ENCODE measurements around the gene PARP1. TPM values are rescaled to one million over a fixed set of nuclear protein-coding genes. Genes with fewer than 3 reads are reported as not detected.

The PARP1 gene
- total RNA-seq, 1 experiment from 2014 or later, result 376 TPM

DNA sequence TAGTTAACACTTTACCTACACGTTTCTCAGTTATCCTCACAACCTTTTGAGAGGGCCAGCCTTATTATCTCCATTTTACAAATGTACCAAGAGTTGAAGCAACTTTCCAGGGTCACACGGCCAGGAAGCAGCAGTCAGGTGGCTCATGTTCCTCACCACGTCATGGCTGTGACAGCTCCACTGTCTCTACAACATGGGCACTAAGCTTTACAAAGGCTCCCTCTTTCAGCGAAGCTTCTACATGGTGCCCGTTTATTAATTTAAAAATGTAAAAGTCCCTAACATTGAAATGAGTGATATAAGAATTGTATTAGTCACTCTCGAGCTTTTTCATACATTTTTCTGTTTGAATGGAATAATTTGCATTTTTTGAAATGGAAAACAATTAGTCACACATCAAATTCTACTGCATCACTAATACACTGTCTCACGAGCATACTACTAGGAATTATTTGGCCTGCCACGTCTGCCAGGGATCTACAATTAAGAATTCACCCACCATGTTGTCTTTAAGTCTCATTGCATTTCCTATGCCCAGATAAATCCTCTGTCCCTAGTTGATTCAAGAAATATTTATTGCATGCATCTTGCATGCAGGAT lies 70.5 kb downstream of the PARP1 start (continued):
- TF ChIP-seq, protein P1, sequence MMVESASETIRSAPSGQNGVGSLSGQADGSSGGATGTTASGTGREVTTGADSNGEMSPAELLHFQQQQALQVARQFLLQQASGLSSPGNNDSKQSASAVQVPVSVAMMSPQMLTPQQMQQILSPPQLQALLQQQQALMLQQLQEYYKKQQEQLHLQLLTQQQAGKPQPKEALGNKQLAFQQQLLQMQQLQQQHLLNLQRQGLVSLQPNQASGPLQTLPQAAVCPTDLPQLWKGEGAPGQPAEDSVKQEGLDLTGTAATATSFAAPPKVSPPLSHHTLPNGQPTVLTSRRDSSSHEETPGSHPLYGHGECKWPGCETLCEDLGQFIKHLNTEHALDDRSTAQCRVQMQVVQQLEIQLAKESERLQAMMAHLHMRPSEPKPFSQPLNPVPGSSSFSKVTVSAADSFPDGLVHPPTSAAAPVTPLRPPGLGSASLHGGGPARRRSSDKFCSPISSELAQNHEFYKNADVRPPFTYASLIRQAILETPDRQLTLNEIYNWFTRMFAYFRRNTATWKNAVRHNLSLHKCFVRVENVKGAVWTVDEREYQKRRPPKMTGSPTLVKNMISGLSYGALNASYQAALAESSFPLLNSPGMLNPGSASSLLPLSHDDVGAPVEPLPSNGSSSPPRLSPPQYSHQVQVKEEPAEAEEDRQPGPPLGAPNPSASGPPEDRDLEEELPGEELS (CRISPR knock-in tag; IDR thresholded peaks at IDR 0.05), result no peak
- TF ChIP-seq MXD4 (CRISPR knock-in tag; IDR thresholded peaks at IDR 0.05; ENCODE audit: borderline replicate concordance) (no peak), ETV6 (CRISPR knock-in tag; IDR thresholded peaks at IDR 0.05) (no peak), JUN (CRISPR knock-in tag; IDR thresholded peaks at IDR 0.05) (no peak), RORB (CRISPR knock-in tag; IDR thresholded peaks at IDR 0.05) (no peak)
- TF ChIP-seq, protein P2, sequence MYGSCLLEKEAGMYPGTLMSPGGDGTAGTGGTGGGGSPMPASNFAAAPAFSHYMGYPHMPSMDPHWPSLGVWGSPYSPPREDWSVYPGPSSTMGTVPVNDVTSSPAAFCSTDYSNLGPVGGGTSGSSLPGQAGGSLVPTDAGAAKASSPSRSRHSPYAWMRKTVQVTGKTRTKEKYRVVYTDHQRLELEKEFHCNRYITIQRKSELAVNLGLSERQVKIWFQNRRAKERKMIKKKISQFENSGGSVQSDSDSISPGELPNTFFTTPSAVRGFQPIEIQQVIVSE (CRISPR knock-in tag; IDR thresholded peaks at IDR 0.05; ENCODE audit: borderline replicate concordance), result no peak
- TF ChIP-seq, protein P3, sequence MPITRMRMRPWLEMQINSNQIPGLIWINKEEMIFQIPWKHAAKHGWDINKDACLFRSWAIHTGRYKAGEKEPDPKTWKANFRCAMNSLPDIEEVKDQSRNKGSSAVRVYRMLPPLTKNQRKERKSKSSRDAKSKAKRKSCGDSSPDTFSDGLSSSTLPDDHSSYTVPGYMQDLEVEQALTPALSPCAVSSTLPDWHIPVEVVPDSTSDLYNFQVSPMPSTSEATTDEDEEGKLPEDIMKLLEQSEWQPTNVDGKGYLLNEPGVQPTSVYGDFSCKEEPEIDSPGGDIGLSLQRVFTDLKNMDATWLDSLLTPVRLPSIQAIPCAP (CRISPR knock-in tag; IDR thresholded peaks at IDR 0.05), result no peak
- TF ChIP-seq, protein P4, sequence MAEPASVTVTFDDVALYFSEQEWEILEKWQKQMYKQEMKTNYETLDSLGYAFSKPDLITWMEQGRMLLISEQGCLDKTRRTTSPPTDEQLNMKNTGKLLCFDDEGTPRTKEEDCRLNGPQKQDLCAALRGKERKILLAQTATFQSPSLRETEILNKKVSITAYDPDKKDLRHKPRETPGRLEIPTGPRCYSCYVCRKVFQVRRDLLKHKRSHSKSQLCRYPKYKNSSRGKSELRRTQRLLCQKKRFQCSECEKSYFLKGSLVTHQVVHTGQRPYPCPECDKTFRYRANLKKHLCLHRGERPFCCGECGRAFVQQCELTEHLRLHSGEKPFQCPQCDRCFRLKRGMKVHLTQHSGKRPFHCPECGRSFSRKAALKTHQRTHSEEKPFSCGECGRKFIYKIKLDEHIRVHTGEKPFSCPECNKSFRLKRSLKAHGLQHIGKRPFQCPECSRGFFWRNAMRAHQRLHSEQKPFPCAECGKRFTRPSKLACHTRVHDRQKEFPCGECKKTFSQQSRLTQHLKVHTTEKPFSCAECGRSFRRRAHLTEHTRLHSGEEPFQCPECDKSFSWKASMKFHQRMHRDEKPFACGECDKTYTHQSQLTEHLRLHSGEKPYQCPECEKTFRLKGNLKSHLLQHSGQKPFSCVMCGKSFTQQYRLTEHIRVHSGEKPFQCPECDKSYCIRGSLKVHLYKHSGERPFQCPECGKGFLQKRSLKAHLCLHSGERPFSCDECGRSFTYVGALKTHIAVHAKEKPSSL (CRISPR knock-in tag; conservative IDR thresholded peaks at IDR 0.05), result no peak
- TF ChIP-seq, protein P5, sequence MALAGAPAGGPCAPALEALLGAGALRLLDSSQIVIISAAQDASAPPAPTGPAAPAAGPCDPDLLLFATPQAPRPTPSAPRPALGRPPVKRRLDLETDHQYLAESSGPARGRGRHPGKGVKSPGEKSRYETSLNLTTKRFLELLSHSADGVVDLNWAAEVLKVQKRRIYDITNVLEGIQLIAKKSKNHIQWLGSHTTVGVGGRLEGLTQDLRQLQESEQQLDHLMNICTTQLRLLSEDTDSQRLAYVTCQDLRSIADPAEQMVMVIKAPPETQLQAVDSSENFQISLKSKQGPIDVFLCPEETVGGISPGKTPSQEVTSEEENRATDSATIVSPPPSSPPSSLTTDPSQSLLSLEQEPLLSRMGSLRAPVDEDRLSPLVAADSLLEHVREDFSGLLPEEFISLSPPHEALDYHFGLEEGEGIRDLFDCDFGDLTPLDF (CRISPR knock-in tag; IDR thresholded peaks at IDR 0.05), result no peak

DNA sequence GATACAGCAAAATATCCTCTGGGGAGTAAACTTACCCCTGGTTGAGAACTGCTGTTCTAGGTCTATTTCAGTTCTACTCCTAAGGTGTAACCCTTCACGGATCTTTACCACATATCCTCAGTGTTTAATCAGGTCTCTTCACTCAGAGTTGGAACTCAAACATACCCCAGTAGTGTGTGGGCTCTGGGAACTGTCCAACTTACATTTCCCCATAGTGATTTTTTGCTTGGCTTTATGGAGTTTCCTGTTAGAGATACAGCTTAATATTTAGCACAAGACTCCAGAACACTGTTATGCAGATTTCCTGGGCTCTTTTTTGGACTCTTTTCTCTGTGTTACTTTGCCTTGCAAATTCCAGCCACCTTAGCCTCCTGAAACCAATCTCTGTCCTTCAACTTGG lies 72.2 kb downstream of the PARP1 start:
- Mint-ChIP-seq H3K27me3 (ENCODE audit: low read depth) (peaks cover 5% of the 10 kb centered on the region), H3K27ac (no peak overlapping the region), H3K4me3 (no peak overlapping the region), H3K4me1 (peaks cover 7% of the 10 kb centered on the region), H3K36me3 (peaks cover 6% of the 10 kb centered on the region), H3K9me3 (peaks cover 10% of the 10 kb centered on the region)
- no peak for ATAC-seq
- ChIA-PET POLR2A (no interaction called here), CTCF (interaction anchor here (0.6 to 3.8 kb wide), 3 partner anchors 27 to 227 kb away, joined by 3 to 40 read pairs (median 4); partner anchors contain the start of gene LIN9)
- no peak for DNase-seq (ENCODE audit: low spot score)
- no peak for TF ChIP-seq GABPB1 (CRISPR knock-in tag; IDR thresholded peaks at IDR 0.05)
- TF ChIP-seq, protein P6, sequence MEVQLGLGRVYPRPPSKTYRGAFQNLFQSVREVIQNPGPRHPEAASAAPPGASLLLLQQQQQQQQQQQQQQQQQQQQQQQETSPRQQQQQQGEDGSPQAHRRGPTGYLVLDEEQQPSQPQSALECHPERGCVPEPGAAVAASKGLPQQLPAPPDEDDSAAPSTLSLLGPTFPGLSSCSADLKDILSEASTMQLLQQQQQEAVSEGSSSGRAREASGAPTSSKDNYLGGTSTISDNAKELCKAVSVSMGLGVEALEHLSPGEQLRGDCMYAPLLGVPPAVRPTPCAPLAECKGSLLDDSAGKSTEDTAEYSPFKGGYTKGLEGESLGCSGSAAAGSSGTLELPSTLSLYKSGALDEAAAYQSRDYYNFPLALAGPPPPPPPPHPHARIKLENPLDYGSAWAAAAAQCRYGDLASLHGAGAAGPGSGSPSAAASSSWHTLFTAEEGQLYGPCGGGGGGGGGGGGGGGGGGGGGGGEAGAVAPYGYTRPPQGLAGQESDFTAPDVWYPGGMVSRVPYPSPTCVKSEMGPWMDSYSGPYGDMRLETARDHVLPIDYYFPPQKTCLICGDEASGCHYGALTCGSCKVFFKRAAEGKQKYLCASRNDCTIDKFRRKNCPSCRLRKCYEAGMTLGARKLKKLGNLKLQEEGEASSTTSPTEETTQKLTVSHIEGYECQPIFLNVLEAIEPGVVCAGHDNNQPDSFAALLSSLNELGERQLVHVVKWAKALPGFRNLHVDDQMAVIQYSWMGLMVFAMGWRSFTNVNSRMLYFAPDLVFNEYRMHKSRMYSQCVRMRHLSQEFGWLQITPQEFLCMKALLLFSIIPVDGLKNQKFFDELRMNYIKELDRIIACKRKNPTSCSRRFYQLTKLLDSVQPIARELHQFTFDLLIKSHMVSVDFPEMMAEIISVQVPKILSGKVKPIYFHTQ (CRISPR knock-in tag; IDR thresholded peaks at IDR 0.05), result no peak
- no peak for TF ChIP-seq ETV6 (CRISPR knock-in tag; IDR thresholded peaks at IDR 0.05)
- TF ChIP-seq, protein P7, sequence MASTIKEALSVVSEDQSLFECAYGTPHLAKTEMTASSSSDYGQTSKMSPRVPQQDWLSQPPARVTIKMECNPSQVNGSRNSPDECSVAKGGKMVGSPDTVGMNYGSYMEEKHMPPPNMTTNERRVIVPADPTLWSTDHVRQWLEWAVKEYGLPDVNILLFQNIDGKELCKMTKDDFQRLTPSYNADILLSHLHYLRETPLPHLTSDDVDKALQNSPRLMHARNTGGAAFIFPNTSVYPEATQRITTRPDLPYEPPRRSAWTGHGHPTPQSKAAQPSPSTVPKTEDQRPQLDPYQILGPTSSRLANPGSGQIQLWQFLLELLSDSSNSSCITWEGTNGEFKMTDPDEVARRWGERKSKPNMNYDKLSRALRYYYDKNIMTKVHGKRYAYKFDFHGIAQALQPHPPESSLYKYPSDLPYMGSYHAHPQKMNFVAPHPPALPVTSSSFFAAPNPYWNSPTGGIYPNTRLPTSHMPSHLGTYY (CRISPR knock-in tag; IDR thresholded peaks at IDR 0.05), result no peak

Data from WTC11 (cell line).